Measurements from ENCODE around the gene EFEMP2.

DNA sequence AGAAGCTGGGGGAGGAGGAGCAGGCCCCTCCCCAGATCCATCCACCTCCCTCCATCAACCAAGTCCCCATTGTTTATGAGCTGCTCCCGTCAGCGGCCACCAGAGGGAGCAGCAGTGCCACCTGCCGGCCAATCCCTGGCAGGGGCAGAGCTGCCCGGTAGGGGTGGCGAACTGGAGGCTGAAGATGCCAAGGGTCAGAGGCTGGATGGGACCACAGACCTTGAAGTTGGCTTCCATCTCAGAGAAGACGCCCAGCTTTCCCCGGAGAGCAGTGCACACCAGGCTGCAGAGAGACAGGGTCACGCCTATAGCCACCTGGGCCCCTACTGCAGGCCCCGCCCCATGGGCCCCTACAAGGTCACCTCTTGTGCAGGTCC, 12.1 kb upstream of the EFEMP2 start:
- no peak for TF ChIP-seq YY1 (IDR thresholded peaks at IDR 0.05; ENCODE audit: insufficient read depth, insufficient read length)
- TF ChIP-seq SUZ12 (IDR thresholded peaks at IDR 0.05; ENCODE audit: extremely low read depth, insufficient read depth, insufficient read length), result no peak
- TF ChIP-seq ZNF274 (IDR thresholded peaks at IDR 0.05; ENCODE audit: low read depth, low read length), result no peak
